GM18526 (cell line): ENCODE results near the gene JMJD4.

Experiments used
- POLR2A ChIP-seq: IDR thresholded peaks from 3 replicates; pipeline ENCODE4 v1.6.1; 2011; ENCODE audit not compliant: insufficient read length; ENCODE audit errors: extremely low read depth

The JMJD4 gene

GRCh38 chr1:227745568-227746265 lies 10.6 kb upstream of the JMJD4 start:
- no peak for TF ChIP-seq POLR2A

- TF ChIP-seq POLR2A: no peak
Measured at GRCh38 chr1:227744668-227745067, 9.6 kb upstream of the JMJD4 start.

- no peak for TF ChIP-seq POLR2A
Measured at GRCh38 chr1:227742738-227743715, 7.9 kb upstream of the JMJD4 start.

GRCh38 chr1:227741166-227741870 lies 6.2 kb upstream of the JMJD4 start:
- no peak for TF ChIP-seq POLR2A

- no peak for TF ChIP-seq POLR2A
Measured at GRCh38 chr1:227740401-227740960, 5.4 kb upstream of the JMJD4 start.

- TF ChIP-seq POLR2A: no peak
Measured at GRCh38 chr1:227739636-227740035, 4.5 kb upstream of the JMJD4 start.

GRCh38 chr1:227738820-227739219 lies 3.7 kb upstream of the JMJD4 start:
- no peak for TF ChIP-seq POLR2A

- no peak for TF ChIP-seq POLR2A
Measured at GRCh38 chr1:227736814-227737432, 1.8 kb upstream of the JMJD4 start.

- no peak for TF ChIP-seq POLR2A
Measured at GRCh38 chr1:227735539-227736285, 610 bp upstream of the JMJD4 start.

GRCh38 chr1:227734546-227734855 lies 601 bp downstream of the JMJD4 start:
- no peak for TF ChIP-seq POLR2A

- TF ChIP-seq POLR2A: no peak
Measured at GRCh38 chr1:227733751-227734545, 1.2 kb downstream of the JMJD4 start.

GRCh38 chr1:227733309-227733705 lies 1.8 kb downstream of the JMJD4 start:
- no peak for TF ChIP-seq POLR2A

- TF ChIP-seq POLR2A: no peak
Measured at GRCh38 chr1:227732586-227733308, 2.4 kb downstream of the JMJD4 start.
